Activated CD4-positive, alpha-beta memory T cell treated with anti-CD3 and anti-CD28 coated beads, Interleukin-2, amount 10 ng/mL, durations not matched to agents 7 days and 5 days (primary cell): Measurements from ENCODE around the gene ERBB2. TPM values are rescaled to one million over a fixed set of nuclear protein-coding genes. Genes with fewer than 3 reads are reported as not detected.

Experiments used
- CTCF ChIA-PET: fragments of 350-600 bp; sonication (Branson Sonifier 250); formaldehyde crosslinking; loops from one replicate; lab custom pipeline; 2021; ENCODE audit warnings: antibody characterized with exemption, inconsistent platforms; lab: Charles Lee
- POLR2A ChIA-PET: fragments of 350-600 bp; sonication (Branson Sonifier 250); formaldehyde crosslinking; loops from one replicate; lab custom pipeline; 2021; ENCODE audit warnings: antibody characterized with exemption; lab: Charles Lee
- DNase-seq: peaks from one replicate; pipeline ENCODE4 v3.0.0-alpha.2; 2020
- H3K27ac Mint-ChIP-seq: one replicate; pipeline ENCODE4 v1.8.0; 2021; ENCODE audit warnings: mild to moderate bottlenecking, mixed read lengths
- H3K27me3 Mint-ChIP-seq: one replicate; pipeline ENCODE4 v1.8.0; 2021; ENCODE audit warnings: mixed read lengths
- H3K36me3 Mint-ChIP-seq: one replicate; pipeline ENCODE4 v1.8.0; 2021; ENCODE audit warnings: low read depth, mixed read lengths
- H3K4me1 Mint-ChIP-seq: one replicate; pipeline ENCODE4 v1.8.0; 2021; ENCODE audit warnings: mixed read lengths
- H3K4me3 Mint-ChIP-seq: one replicate; pipeline ENCODE4 v1.8.0; 2021; ENCODE audit warnings: mild to moderate bottlenecking, mixed read lengths
- H3K9me3 Mint-ChIP-seq: one replicate; pipeline ENCODE4 v1.8.0; 2021; ENCODE audit warnings: mixed read lengths
- total RNA-seq, 2 experiments: library from RNA; stranded (reverse); gene quantifications; one replicate each; pipeline ENCODE4 v1.2.3, GENCODE V29; 2021

The ERBB2 gene
- total RNA-seq, 2 experiments from 2014 or later = 5.1 to 6.0 TPM

- ChIA-PET POLR2A (no interaction called here), CTCF (no interaction called here)
- Mint-ChIP-seq H3K4me3 (no peak overlapping the region), H3K27ac (no peak overlapping the region), H3K4me1 (no peaks in the 10 kb centered on the region), H3K9me3 (no peaks in the 10 kb centered on the region), H3K27me3 (peaks cover 1% of the 10 kb centered on the region), H3K36me3 (peaks cover 18% of the 10 kb centered on the region)
- DNase-seq = no peak
Observed at GRCh38 chr17:39660397-39661385, 39.2 kb upstream of the ERBB2 start.

GRCh38 chr17:39661744-39662541 is 37.9 kb upstream of the ERBB2 start:
- no peak overlapping the region for H3K4me3 Mint-ChIP-seq
- peaks cover 11% of the 10 kb centered on the region for H3K27me3 Mint-ChIP-seq
- POLR2A ChIA-PET = no interaction called here
- H3K9me3 Mint-ChIP-seq = no peaks in the 10 kb centered on the region
- H3K27ac Mint-ChIP-seq = no peak overlapping the region
- no peak for DNase-seq
- peaks cover 18% of the 10 kb centered on the region for H3K36me3 Mint-ChIP-seq
- CTCF ChIA-PET = no interaction called here
- no peaks in the 10 kb centered on the region for H3K4me1 Mint-ChIP-seq

- ChIA-PET POLR2A (interaction anchor here (1.2 kb wide), 1 partner anchor 11 kb away, joined by 3 read pairs; no protein-coding TSS in a partner anchor), CTCF (interaction anchor here (2.2 kb wide), 1 partner anchor 8 kb away, joined by 8 read pairs; no protein-coding TSS in a partner anchor)
- H3K9me3 Mint-ChIP-seq = no peaks in the 10 kb centered on the region
- peaks cover 18% of the 10 kb centered on the region for H3K36me3 Mint-ChIP-seq
- no peak overlapping the region for H3K27ac Mint-ChIP-seq
- no peak overlapping the region for H3K4me3 Mint-ChIP-seq
- H3K4me1 Mint-ChIP-seq = no peaks in the 10 kb centered on the region
- H3K27me3 Mint-ChIP-seq = peaks cover 14% of the 10 kb centered on the region
- no peak for DNase-seq
Observed at GRCh38 chr17:39662551-39663339, 37.1 kb upstream of the ERBB2 start.

- DNase-seq = no peak
- POLR2A ChIA-PET = interaction anchor here (1.2 kb wide), 1 partner anchor 10 kb away, joined by 3 read pairs; no protein-coding TSS in a partner anchor
- Mint-ChIP-seq H3K9me3 (no peaks in the 10 kb centered on the region), H3K27ac (no peak overlapping the region), H3K4me1 (no peaks in the 10 kb centered on the region), H3K4me3 (no peak overlapping the region), H3K36me3 (peaks cover 18% of the 10 kb centered on the region), H3K27me3 (peaks cover 17% of the 10 kb centered on the region)
- CTCF ChIA-PET = interaction anchor here (2.2 kb wide), 1 partner anchor 9 kb away, joined by 8 read pairs; no protein-coding TSS in a partner anchor
Observed at GRCh38 chr17:39663340-39663687, 36.5 kb upstream of the ERBB2 start.

- H3K36me3 Mint-ChIP-seq = peaks cover 18% of the 10 kb centered on the region
- no peak for DNase-seq
- peaks cover 22% of the 10 kb centered on the region for H3K27me3 Mint-ChIP-seq
- no peaks in the 10 kb centered on the region for H3K9me3 Mint-ChIP-seq
- ChIA-PET CTCF (interaction anchor here (2.2 kb wide), 1 partner anchor 10 kb away, joined by 8 read pairs; no protein-coding TSS in a partner anchor), POLR2A (interaction anchor here (1.2 kb wide), 1 partner anchor 9 kb away, joined by 3 read pairs; no protein-coding TSS in a partner anchor)
- H3K27ac Mint-ChIP-seq = no peak overlapping the region
- H3K4me1 Mint-ChIP-seq = peaks cover 5% of the 10 kb centered on the region
- H3K4me3 Mint-ChIP-seq = no peak overlapping the region
Observed at GRCh38 chr17:39663688-39664580, 35.9 kb upstream of the ERBB2 start.

GRCh38 chr17:39664581-39665561 is 35.0 kb upstream of the ERBB2 start, which contains the start of gene TCAP:
TSS of gene TCAP (plus strand) at chr17:39665349. CDS start at chr17:39665360, 11 bp downstream.
- ChIA-PET CTCF (interaction anchor here (2.0 to 2.2 kb wide), 2 partner anchors 11 to 43 kb away, joined by 5 to 8 read pairs; no protein-coding TSS in a partner anchor), POLR2A (no interaction called here)
- peaks cover 18% of the 10 kb centered on the region for H3K36me3 Mint-ChIP-seq
- peaks cover 27% of the 10 kb centered on the region for H3K27me3 Mint-ChIP-seq
- peaks cover 5% of the 10 kb centered on the region for H3K4me1 Mint-ChIP-seq
- no peaks in the 10 kb centered on the region for H3K9me3 Mint-ChIP-seq
- no peak for DNase-seq
- peak within 1 kb of the TSS; percentile 16 for H3K27ac Mint-ChIP-seq
- no peak within 1 kb of the TSS for H3K4me3 Mint-ChIP-seq

- ChIA-PET POLR2A (interaction anchor here (1.0 to 2.1 kb wide), 2 partner anchors 11 to 12 kb away, joined by 3 to 14 read pairs; no protein-coding TSS in a partner anchor), CTCF (interaction anchor here (1.7 to 2.0 kb wide), 3 partner anchors 11 to 44 kb away, joined by 5 to 14 read pairs (median 5); no protein-coding TSS in a partner anchor)
- DNase-seq = no peak
- H3K9me3 Mint-ChIP-seq = no peaks in the 10 kb centered on the region
- no peak overlapping the region for H3K27ac Mint-ChIP-seq
- no peak overlapping the region for H3K4me3 Mint-ChIP-seq
- H3K27me3 Mint-ChIP-seq = peaks cover 32% of the 10 kb centered on the region
- H3K36me3 Mint-ChIP-seq = peaks cover 14% of the 10 kb centered on the region
- peaks cover 5% of the 10 kb centered on the region for H3K4me1 Mint-ChIP-seq
Observed at GRCh38 chr17:39665642-39666224, 34.1 kb upstream of the ERBB2 start.

GRCh38 chr17:39666231-39666600 is 33.6 kb upstream of the ERBB2 start:
- no peak for DNase-seq
- H3K36me3 Mint-ChIP-seq = peaks cover 9% of the 10 kb centered on the region
- no peak overlapping the region for H3K4me3 Mint-ChIP-seq
- peak overlapping the region; percentile 16 for H3K27ac Mint-ChIP-seq
- POLR2A ChIA-PET = interaction anchor here (1.0 to 2.1 kb wide), 2 partner anchors 10 to 12 kb away, joined by 3 to 14 read pairs; no protein-coding TSS in a partner anchor
- H3K27me3 Mint-ChIP-seq = peaks cover 32% of the 10 kb centered on the region
- CTCF ChIA-PET = interaction anchor here (0.6 to 2.0 kb wide), 5 partner anchors 12 to 55 kb away, joined by 4 to 14 read pairs (median 5); no protein-coding TSS in a partner anchor
- H3K4me1 Mint-ChIP-seq = peaks cover 5% of the 10 kb centered on the region
- no peaks in the 10 kb centered on the region for H3K9me3 Mint-ChIP-seq

GRCh38 chr17:39666601-39667261 is 33.1 kb upstream of the ERBB2 start:
- H3K9me3 Mint-ChIP-seq = no peaks in the 10 kb centered on the region
- H3K4me3 Mint-ChIP-seq = no peak overlapping the region
- H3K4me1 Mint-ChIP-seq = peaks cover 5% of the 10 kb centered on the region
- CTCF ChIA-PET = interaction anchor here (0.6 to 2.0 kb wide), 5 partner anchors 12 to 55 kb away, joined by 4 to 14 read pairs (median 5); no protein-coding TSS in a partner anchor
- POLR2A ChIA-PET = interaction anchor here (0.7 to 2.1 kb wide), 4 partner anchors 10 to 21 kb away, joined by 3 to 14 read pairs (median 3); partner anchors contain the start of gene PGAP3
- DNase-seq = no peak
- peaks cover 4% of the 10 kb centered on the region for H3K36me3 Mint-ChIP-seq
- H3K27me3 Mint-ChIP-seq = peaks cover 32% of the 10 kb centered on the region
- H3K27ac Mint-ChIP-seq = no peak overlapping the region
